K562 (cell line): ENCODE data around the gene DCUN1D1. TPM values are rescaled to one million over a fixed set of nuclear protein-coding genes. Genes with fewer than 3 reads are reported as not detected.

ENCODE experiments used
- ATAC-seq: fragments of 200-7000 bp; cut with Tn5 transposase; 3 replicates; pipeline ENCODE4 v1.9.1; 2020; ENCODE audit warnings: moderate library complexity
- BruUV-seq: library from RNA; stranded (reverse); fragments of 400-500 nt; replicated peaks from 2 replicates; lab custom pipeline; 2021; lab: Mats Ljungman, UMichigan
- CTCF ChIA-PET: fragments of 300-600 bp; formaldehyde crosslinking; extraction: SDS; loops from one replicate; lab custom pipeline; 2021; ENCODE audit warnings: low intra/inter-chr PET ratio; lab: Yijun Ruan, JAX
- POLR2A ChIA-PET: fragments of 300-600, 350-650 bp; sonication (Branson Sonifier 250); formaldehyde crosslinking; extraction: SDS; loops from one replicate; lab custom pipeline; 2021; ENCODE audit warnings: antibody characterized with exemption, inconsistent platforms; lab: Yijun Ruan, JAX
- DNase-seq, 4 experiments: peaks; one replicate each; pipeline versions ENCODE4 v3.0.0 to v3.0.0-alpha.2; 2011 to 2018; ENCODE audit warnings: low spot score in 3 of 4, mixed read lengths in 3 of 4; ENCODE audit errors: extremely low read depth in 1 of 4
- FAIRE-seq: peaks from 2 replicates; lab custom pipeline; 2011; peaks lifted over from hg19 to GRCh38; lab: Jason Lieb, UNC
- H2AFZ ChIP-seq: 2 replicates; pipeline ENCODE4 v1.6.0; 2011; ENCODE audit warnings: low read depth, low read length, control low read depth, inconsistent platforms
- H3K27ac ChIP-seq: fragments of 200-600 bp; 3 replicates; pipeline ENCODE4 v1.8.0; 2011; ENCODE audit warnings: low read depth, mild to moderate bottlenecking, control low read depth, inconsistent platforms, low read length, moderate library complexity, mixed read lengths; ENCODE audit errors: extremely low read depth
- H3K27me3 ChIP-seq, 2 experiments: fragments of 300-600 bp in 1 of 2; 2 replicates in 1 of 2; 3 replicates in 1 of 2; pipeline versions ENCODE4 v1.6.0 to v1.8.0; 2011; ENCODE audit warnings: inconsistent platforms in 2 of 2, low read length in 2 of 2, mild to moderate bottlenecking in 1 of 2, mixed read lengths in 1 of 2, moderate library complexity in 1 of 2; ENCODE audit not compliant: control insufficient read depth in 2 of 2, insufficient read depth in 2 of 2
- H3K36me3 ChIP-seq: fragments of 300-600 bp; 3 replicates; pipeline ENCODE4 v1.8.0; 2011; ENCODE audit warnings: mild to moderate bottlenecking, low read length, inconsistent platforms; ENCODE audit not compliant: control insufficient read depth, insufficient read depth
- H3K4me1 ChIP-seq, 2 experiments: fragments of 200-600 bp in 1 of 2; replicated peaks in 1 of 2; 2 replicates in 1 of 2; 3 replicates in 1 of 2; pipeline versions ENCODE4 v1.5.1 to v1.8.0; 2011; ENCODE audit warnings: inconsistent platforms in 2 of 2, low read length in 2 of 2, mild to moderate bottlenecking in 1 of 2, mixed read lengths in 1 of 2, moderate library complexity in 1 of 2; ENCODE audit not compliant: control insufficient read depth in 2 of 2, insufficient read depth in 2 of 2
- H3K4me2 ChIP-seq: 2 replicates; pipeline ENCODE4 v1.6.1; 2011; ENCODE audit warnings: low read length, control low read depth, inconsistent platforms, mixed read lengths; ENCODE audit not compliant: insufficient read depth
- H3K4me3 ChIP-seq: fragments of 200-600 bp; sonication (generic), shearing (Covaris generic); 2 replicates; pipeline ENCODE4 v1.5.1; 2016; ENCODE audit warnings: control low read depth, inconsistent platforms
- H3K79me2 ChIP-seq: fragments of 200-600 bp; 3 replicates; pipeline ENCODE4 v1.8.0; 2011; ENCODE audit warnings: low read length, inconsistent platforms; ENCODE audit not compliant: control insufficient read depth, insufficient read depth
- H3K9ac ChIP-seq, 2 experiments: 2 replicates each; pipeline versions ENCODE4 v1.6.0 to v1.6.1; 2011; ENCODE audit warnings: low read depth in 2 of 2, low read length in 2 of 2, control low read depth in 1 of 2, inconsistent platforms in 1 of 2, mild to moderate bottlenecking in 1 of 2, mixed read lengths in 1 of 2; ENCODE audit not compliant: insufficient read depth in 1 of 2
- H3K9me1 ChIP-seq: one replicate; pipeline ENCODE4 v1.6.0; 2011; ENCODE audit warnings: inconsistent platforms, mild to moderate bottlenecking, low read length, moderate library complexity; ENCODE audit not compliant: control insufficient read depth, insufficient read depth
- H3K9me3 ChIP-seq: replicated peaks from 2 replicates; pipeline ENCODE4 v1.5.1; 2011; ENCODE audit warnings: low read depth, low read length, inconsistent platforms; ENCODE audit not compliant: control insufficient read depth, insufficient read depth
- H4K20me1 ChIP-seq: replicated peaks from 2 replicates; pipeline ENCODE4 v1.6.1; 2011; ENCODE audit warnings: low read length, inconsistent platforms, mixed read lengths; ENCODE audit not compliant: control insufficient read depth, insufficient read depth
- CBX3 ChIP-seq, 2 experiments: IDR thresholded peaks; 1 replicate in 1 of 2; 2 replicates in 1 of 2; pipeline ENCODE4 v1.6.1; 2012; ENCODE audit warnings: inconsistent platforms in 2 of 2, low read length in 2 of 2, borderline replicate concordance in 1 of 2, control low read depth in 1 of 2
- CEBPB ChIP-seq: fragments of 450-650 bp; IDR thresholded peaks from 2 replicates; pipeline ENCODE4 v1.6.1; 2016; ENCODE audit warnings: missing genetic modification characterization, missing compliant biosample characterization
- CEBPG ChIP-seq, 3 experiments: fragments of 200-800 bp in 1 of 3; sonication (Bioruptor generic) in 1 of 3; sonication (generic) in 1 of 3; formaldehyde crosslinking in 1 of 3; IDR thresholded peaks in 2 of 3; conservative IDR thresholded peaks in 1 of 3; 2 replicates each; pipeline versions ENCODE4 v1.6.1 to v1.8.0; 2016 to 2022; ENCODE audit warnings: missing compliant biosample characterization in 2 of 3, missing genetic modification characterization in 2 of 3, mild to moderate bottlenecking in 1 of 3, missing genetic modification reagents in 1 of 3
- FOS ChIP-seq: IDR thresholded peaks from 3 replicates; pipeline ENCODE4 v1.6.1; 2011; ENCODE audit not compliant: insufficient read length; ENCODE audit errors: extremely low read depth
- MEIS2 ChIP-seq: fragments of 450-650 bp; IDR thresholded peaks from 2 replicates; pipeline ENCODE4 v1.6.1; 2014; ENCODE audit warnings: mild to moderate bottlenecking; ENCODE audit not compliant: partially characterized antibody
- RAD21 ChIP-seq, 2 experiments: fragments of 250-450 bp in 1 of 2; fragments of 450-650 bp in 1 of 2; sonication (Bioruptor Pico) in 1 of 2; formaldehyde crosslinking in 1 of 2; IDR thresholded peaks in 1 of 2; conservative IDR thresholded peaks in 1 of 2; 2 replicates each; pipeline versions ENCODE4 v1.4.0 to v1.8.0; 2020 to 2022; ENCODE audit warnings: mild to moderate bottlenecking in 2 of 2, moderate library complexity in 1 of 2
- TGIF2 ChIP-seq: sonication (generic); formaldehyde crosslinking; IDR thresholded peaks from 2 replicates; pipeline ENCODE4 v1.8.1; 2022; ENCODE audit warnings: mild to moderate bottlenecking, missing genetic modification reagents, moderate library complexity
- in situ Hi-C: fragments of 300-500 bp; cut with MboI; formaldehyde crosslinking; loops from 4 replicates; pipeline ENCODE4 v1.15.0; 2018; ENCODE audit warnings: inconsistent platforms, mixed read lengths
- intact Hi-C: fragments of 100-400 bp; cut with micrococcal nuclease; formaldehyde crosslinking; loops from 2 replicates; pipeline ENCODE4 v1.14.2; 2022
- polyA plus RNA-seq, 8 experiments: library from polyadenylated mRNA; depleted of rRNA in 4 of 8; stranded (reverse) in 5 of 8; unstranded in 3 of 8; fragments of >200 nt; fragmentation: Nextera tagmentation in 2 of 8; fragmentation: Illumina TruSeq in 1 of 8; extraction: Ambion mirVana in 2 of 8; extraction: Trizol in 1 of 8; gene quantifications; 2 replicates each; pipeline versions ENCODE4 v1.2.1 to v1.2.3, GENCODE V29; 2011 to 2014; ENCODE audit warnings: inconsistent platforms in 1 of 8, missing spikeins in 1 of 8
- total RNA-seq, 7 experiments: library from RNA; depleted of rRNA in 6 of 7; stranded (reverse); fragments of >200 nt in 6 of 7; fragmentation: Illumina TruSeq in 2 of 7; extraction: Trizol in 2 of 7; gene quantifications; 2 replicates each; pipeline versions ENCODE4 v1.2.1 to v1.2.3, GENCODE V29; 2011 to 2021; ENCODE audit warnings: low replicate concordance in 1 of 7
- TF ChIP-seq, protein P1 (sequence below), 3 experiments: IDR thresholded peaks in 2 of 3; conservative IDR thresholded peaks in 1 of 3; 2 replicates each; pipeline ENCODE4 v1.5.1; 2011 to 2012; ENCODE audit warnings: low read length in 3 of 3, mild to moderate bottlenecking in 3 of 3, control low read depth in 2 of 3, improper control_type of control experiment in 1 of 3, inconsistent platforms in 1 of 3, low read depth in 1 of 3, mixed read lengths in 1 of 3, moderate library complexity in 1 of 3; ENCODE audit not compliant: insufficient read depth in 2 of 3

Gene DCUN1D1
- total and polyA plus RNA-seq, 9 of the 15 experiments (the other 6 are each of a cell fraction or from before 2014, with no cell fraction given) = 11.4 to 46.8 (median 28.2) TPM

DNA sequence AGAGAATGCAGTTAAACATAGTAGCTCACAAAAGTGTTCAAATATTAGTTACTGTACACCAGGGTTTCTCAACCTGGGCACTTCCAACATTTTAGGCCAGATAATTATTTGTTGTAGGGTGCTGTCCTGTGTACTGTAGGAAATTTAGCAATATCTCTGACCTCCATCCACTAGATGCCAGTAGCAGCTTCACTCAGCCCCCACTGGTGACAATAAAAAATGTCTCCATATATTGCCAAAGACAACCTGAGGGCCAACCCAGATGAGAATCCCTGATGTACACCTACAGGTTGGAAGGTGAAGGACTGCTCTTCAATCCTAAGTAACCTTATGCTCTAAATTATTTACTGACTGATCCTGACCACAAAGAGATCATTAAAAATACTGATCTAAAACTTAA, 32.5 kb downstream of the DCUN1D1 start:
- peak; percentile 58 for FAIRE-seq
- ATAC-seq = peak; percentile 94
- Histone ChIP-seq H3K9me3 (no peaks in the 10 kb centered on the region), H3K4me3 (no peak overlapping the region), H2AFZ (peak overlapping the region; percentile 35; the same call in 1 of the 2 replicates), H3K27me3 (no peaks in the 10 kb centered on the region), H3K4me1 (no peaks in the 10 kb centered on the region; a peak in 2 of 5 replicates), H4K20me1 (no peaks in the 10 kb centered on the region), H3K79me2 (no peaks in the 10 kb centered on the region), H3K4me2 (no peak overlapping the region), H3K36me3 (peaks cover 47% of the 10 kb centered on the region), H3K27ac (peak overlapping the region; percentile 55; the same call in 2 of the 3 replicates), H3K9ac (no peak overlapping the region), H3K9me1 (no peaks in the 10 kb centered on the region)
- in situ Hi-C loops (no loop called here), intact Hi-C loops (no loop called here)
- BruUV-seq = no TSS peak
- POLR2A ChIA-PET = interaction anchor here (0.5 to 1.3 kb wide), 3 partner anchors 12 to 102 kb away, joined by 3 read pairs; no protein-coding TSS in a partner anchor
- CTCF ChIA-PET = no interaction called here
- TF ChIP-seq CEBPG (CRISPR knock-in tag; IDR thresholded peaks at IDR 0.05) (no peak), CEBPG (tag; conservative IDR thresholded peaks at IDR 0.05 in 1 of 2, IDR thresholded peaks at IDR 0.05 in 1 of 2) (peak in 1 of 2 experiments; percentile 37; a peak in 1 of 4 replicates), FOS (no peak), CEBPB (tag) (peak; percentile 53), MEIS2 (no peak), RAD21 (CRISPR knock-in tag; conservative IDR thresholded peaks at IDR 0.05 in 1 of 2, IDR thresholded peaks at IDR 0.05 in 1 of 2) (peak in 1 of 2 experiments; percentile 34; a peak in 3 of 4 replicates), CBX3 (IDR thresholded peaks at IDR 0.05; ENCODE audit: borderline replicate concordance in 1 of 2, low read length in 2 of 2) (peak in 1 of 2 experiments; percentile 12; a peak in 1 of 3 replicates), TGIF2 (CRISPR knock-in tag) (no peak)
- TF ChIP-seq, protein P1, sequence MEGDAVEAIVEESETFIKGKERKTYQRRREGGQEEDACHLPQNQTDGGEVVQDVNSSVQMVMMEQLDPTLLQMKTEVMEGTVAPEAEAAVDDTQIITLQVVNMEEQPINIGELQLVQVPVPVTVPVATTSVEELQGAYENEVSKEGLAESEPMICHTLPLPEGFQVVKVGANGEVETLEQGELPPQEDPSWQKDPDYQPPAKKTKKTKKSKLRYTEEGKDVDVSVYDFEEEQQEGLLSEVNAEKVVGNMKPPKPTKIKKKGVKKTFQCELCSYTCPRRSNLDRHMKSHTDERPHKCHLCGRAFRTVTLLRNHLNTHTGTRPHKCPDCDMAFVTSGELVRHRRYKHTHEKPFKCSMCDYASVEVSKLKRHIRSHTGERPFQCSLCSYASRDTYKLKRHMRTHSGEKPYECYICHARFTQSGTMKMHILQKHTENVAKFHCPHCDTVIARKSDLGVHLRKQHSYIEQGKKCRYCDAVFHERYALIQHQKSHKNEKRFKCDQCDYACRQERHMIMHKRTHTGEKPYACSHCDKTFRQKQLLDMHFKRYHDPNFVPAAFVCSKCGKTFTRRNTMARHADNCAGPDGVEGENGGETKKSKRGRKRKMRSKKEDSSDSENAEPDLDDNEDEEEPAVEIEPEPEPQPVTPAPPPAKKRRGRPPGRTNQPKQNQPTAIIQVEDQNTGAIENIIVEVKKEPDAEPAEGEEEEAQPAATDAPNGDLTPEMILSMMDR (IDR thresholded peaks at IDR 0.05 in 2 of 3, conservative IDR thresholded peaks at IDR 0.05 in 1 of 3; ENCODE audit: insufficient read depth in 2 of 3, low read depth in 1 of 3, low read length in 3 of 3) = peak; percentile 34 to 75 (median 53); a peak in 4 of 6 replicates
- DNase-seq = peak; percentile 24 to 51 (median 36)
